Erythroblast (primary cell): ENCODE measurements around the gene R3HDM4.

Experiments
- GATA1 ChIP-seq: IDR thresholded peaks from 2 replicates; pipeline ENCODE4 v1.6.1; 2011; ENCODE audit warnings: low read depth, mild to moderate bottlenecking, control low read depth, low read length, moderate library complexity
- POLR2A ChIP-seq: IDR thresholded peaks from 2 replicates; pipeline ENCODE4 v1.6.1; 2011; ENCODE audit warnings: mild to moderate bottlenecking, low read length

DNA sequence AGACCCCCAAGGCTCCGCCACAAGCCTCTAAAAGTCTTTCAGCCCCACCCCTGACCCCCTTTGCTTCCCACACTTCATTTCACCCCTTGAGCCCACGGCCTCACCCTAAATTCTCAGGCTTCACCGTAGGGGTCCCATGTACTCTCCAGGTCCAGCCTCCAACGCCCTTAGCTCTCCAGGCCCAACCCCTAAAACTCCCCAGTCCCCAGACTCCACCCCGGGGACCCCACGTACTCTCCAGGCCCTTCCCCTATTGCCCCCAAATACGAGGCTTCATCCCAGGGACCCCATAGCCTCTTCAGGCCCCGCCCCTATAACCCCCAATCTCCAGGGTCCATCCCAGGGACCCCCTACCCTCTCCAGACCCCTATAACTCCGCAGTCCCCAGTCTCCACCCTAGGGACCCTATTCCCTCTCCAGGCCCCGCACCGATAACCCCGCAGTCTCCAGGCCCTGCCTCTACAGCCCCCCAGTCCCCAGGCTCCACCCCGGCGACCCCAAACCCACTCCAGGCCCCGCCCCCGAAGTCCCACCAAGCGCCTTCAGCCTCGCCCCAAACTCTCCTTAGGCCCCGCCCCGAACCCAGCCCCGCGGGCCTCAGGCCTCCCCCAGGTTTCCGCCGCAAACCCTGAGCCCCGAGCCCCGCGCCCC is 20.7 kb downstream of the R3HDM4 start:
- TF ChIP-seq POLR2A (no peak), GATA1 (no peak)
